Transverse colon (tissue), 4 donors: Measurements from ENCODE around the gene TNFRSF6B.

Source experiments
- CTCF ChIP-seq, 5 experiments: fragments of 200-600 bp in 3 of 5; fragments of 450-650 bp in 2 of 5; sonication (generic) in 3 of 5; IDR thresholded peaks; 1 replicate in 2 of 5; 2 replicates in 3 of 5; pipeline ENCODE4 v1.5.1; 2016 to 2017; ENCODE audit warnings: antibody characterized with exemption in 5 of 5, inconsistent platforms in 3 of 5, mild to moderate bottlenecking in 2 of 5, moderate library complexity in 1 of 5
- EP300 ChIP-seq: sonication (generic); formaldehyde crosslinking; IDR thresholded peaks from one replicate; pipeline ENCODE4 v1.6.1; 2017; ENCODE audit warnings: antibody characterized with exemption, low read depth
- POLR2A ChIP-seq: fragments of 450-650 bp; IDR thresholded peaks from one replicate; pipeline ENCODE4 v1.6.1; 2016; ENCODE audit warnings: antibody characterized with exemption, mild to moderate bottlenecking, moderate library complexity
- POLR2AphosphoS5 ChIP-seq, 3 donors: sonication (generic); formaldehyde crosslinking; IDR thresholded peaks; one replicate each; pipeline ENCODE4 v1.6.1; 2016; ENCODE audit warnings: antibody characterized with exemption in 3 of 3

GRCh38 chr20:63656451-63656850, 40.0 kb upstream of the TNFRSF6B start:
- TF ChIP-seq POLR2A (no peak), CTCF (IDR thresholded peaks at IDR 0.05) (no peak), POLR2AphosphoS5 (IDR thresholded peaks at IDR 0.05) (no peak), EP300 (no peak)
